K562 (cell line): ENCODE results near the gene C10orf53. TPM values are rescaled to one million over a fixed set of nuclear protein-coding genes. Genes with fewer than 3 reads are reported as not detected.
A peak's percentile ranks its signal among the peaks of the same experiment; 100 is the strongest.

Source experiments
- ATAC-seq: fragments of 200-7000 bp; cut with Tn5 transposase; 3 replicates; pipeline ENCODE4 v1.9.1; 2020; ENCODE audit warnings: moderate library complexity
- BruUV-seq: library from RNA; stranded (reverse); fragments of 400-500 nt; replicated peaks from 2 replicates; lab custom pipeline; 2021; lab: Mats Ljungman, UMichigan
- CTCF ChIA-PET: fragments of 300-600 bp; formaldehyde crosslinking; extraction: SDS; loops from one replicate; lab custom pipeline; 2021; ENCODE audit warnings: low intra/inter-chr PET ratio; lab: Yijun Ruan, JAX
- POLR2A ChIA-PET: fragments of 300-600, 350-650 bp; sonication (Branson Sonifier 250); formaldehyde crosslinking; extraction: SDS; loops from one replicate; lab custom pipeline; 2021; ENCODE audit warnings: antibody characterized with exemption, inconsistent platforms; lab: Yijun Ruan, JAX
- DNase-seq, 4 experiments: peaks; one replicate each; pipeline versions ENCODE4 v3.0.0 to v3.0.0-alpha.2; 2011 to 2018; ENCODE audit warnings: low spot score in 3 of 4, mixed read lengths in 3 of 4; ENCODE audit errors: extremely low read depth in 1 of 4
- FAIRE-seq: peaks from 2 replicates; lab custom pipeline; 2011; peaks lifted over from hg19 to GRCh38; lab: Jason Lieb, UNC
- H2AFZ ChIP-seq: 2 replicates; pipeline ENCODE4 v1.6.0; 2011; ENCODE audit warnings: low read depth, low read length, control low read depth, inconsistent platforms
- H3K27ac ChIP-seq: fragments of 200-600 bp; 3 replicates; pipeline ENCODE4 v1.8.0; 2011; ENCODE audit warnings: low read depth, mild to moderate bottlenecking, control low read depth, inconsistent platforms, low read length, moderate library complexity, mixed read lengths; ENCODE audit errors: extremely low read depth
- H3K27me3 ChIP-seq, 2 experiments: fragments of 300-600 bp in 1 of 2; 2 replicates in 1 of 2; 3 replicates in 1 of 2; pipeline versions ENCODE4 v1.6.0 to v1.8.0; 2011; ENCODE audit warnings: inconsistent platforms in 2 of 2, low read length in 2 of 2, mild to moderate bottlenecking in 1 of 2, mixed read lengths in 1 of 2, moderate library complexity in 1 of 2; ENCODE audit not compliant: control insufficient read depth in 2 of 2, insufficient read depth in 2 of 2
- H3K36me3 ChIP-seq: fragments of 300-600 bp; 3 replicates; pipeline ENCODE4 v1.8.0; 2011; ENCODE audit warnings: mild to moderate bottlenecking, low read length, inconsistent platforms; ENCODE audit not compliant: control insufficient read depth, insufficient read depth
- H3K4me1 ChIP-seq, 2 experiments: fragments of 200-600 bp in 1 of 2; replicated peaks in 1 of 2; 2 replicates in 1 of 2; 3 replicates in 1 of 2; pipeline versions ENCODE4 v1.5.1 to v1.8.0; 2011; ENCODE audit warnings: inconsistent platforms in 2 of 2, low read length in 2 of 2, mild to moderate bottlenecking in 1 of 2, mixed read lengths in 1 of 2, moderate library complexity in 1 of 2; ENCODE audit not compliant: control insufficient read depth in 2 of 2, insufficient read depth in 2 of 2
- H3K4me2 ChIP-seq: 2 replicates; pipeline ENCODE4 v1.6.1; 2011; ENCODE audit warnings: low read length, control low read depth, inconsistent platforms, mixed read lengths; ENCODE audit not compliant: insufficient read depth
- H3K4me3 ChIP-seq: fragments of 200-600 bp; sonication (generic), shearing (Covaris generic); 2 replicates; pipeline ENCODE4 v1.5.1; 2016; ENCODE audit warnings: control low read depth, inconsistent platforms
- H3K79me2 ChIP-seq: fragments of 200-600 bp; 3 replicates; pipeline ENCODE4 v1.8.0; 2011; ENCODE audit warnings: low read length, inconsistent platforms; ENCODE audit not compliant: control insufficient read depth, insufficient read depth
- H3K9ac ChIP-seq, 2 experiments: 2 replicates each; pipeline versions ENCODE4 v1.6.0 to v1.6.1; 2011; ENCODE audit warnings: low read depth in 2 of 2, low read length in 2 of 2, control low read depth in 1 of 2, inconsistent platforms in 1 of 2, mild to moderate bottlenecking in 1 of 2, mixed read lengths in 1 of 2; ENCODE audit not compliant: insufficient read depth in 1 of 2
- H3K9me1 ChIP-seq: one replicate; pipeline ENCODE4 v1.6.0; 2011; ENCODE audit warnings: inconsistent platforms, mild to moderate bottlenecking, low read length, moderate library complexity; ENCODE audit not compliant: control insufficient read depth, insufficient read depth
- H3K9me3 ChIP-seq: replicated peaks from 2 replicates; pipeline ENCODE4 v1.5.1; 2011; ENCODE audit warnings: low read depth, low read length, inconsistent platforms; ENCODE audit not compliant: control insufficient read depth, insufficient read depth
- H4K20me1 ChIP-seq: replicated peaks from 2 replicates; pipeline ENCODE4 v1.6.1; 2011; ENCODE audit warnings: low read length, inconsistent platforms, mixed read lengths; ENCODE audit not compliant: control insufficient read depth, insufficient read depth
- DIDO1 ChIP-seq: fragments of 450-650 bp; IDR thresholded peaks from 2 replicates; pipeline ENCODE4 v1.6.1; 2016; ENCODE audit warnings: low read depth, missing biosample characterization, missing genetic modification characterization
- FOXM1 ChIP-seq, 2 experiments: fragments of 450-650 bp in 1 of 2; sonication (generic) in 1 of 2; formaldehyde crosslinking in 1 of 2; IDR thresholded peaks; 2 replicates each; pipeline versions ENCODE4 v1.6.1 to v1.9.0; 2017 to 2022; ENCODE audit warnings: low read depth in 2 of 2, mild to moderate bottlenecking in 2 of 2, missing genetic modification reagents in 1 of 2, moderate library complexity in 1 of 2
- MEF2A ChIP-seq: IDR thresholded peaks from 2 replicates; pipeline ENCODE4 v1.6.1; 2011; ENCODE audit warnings: low read depth, mild to moderate bottlenecking, low read length, moderate library complexity; ENCODE audit not compliant: control insufficient read depth
- ZNF354B ChIP-seq: fragments of 250-450 bp; sonication (Bioruptor Pico); IDR thresholded peaks from 2 replicates; pipeline ENCODE4 v1.4.0; 2020
- WGBS: fragments of 100-300 bp; shearing (Covaris generic); methylation state at CpG from one replicate; pipeline ENCODE4 v1.1.6; 2016; ENCODE audit warnings: low coverage, mixed read lengths; ENCODE audit not compliant: insufficient coverage; ENCODE audit errors: missing lambda C conversion rate; 5-methylcytosine and 5-hydroxymethylcytosine counted together
- in situ Hi-C: fragments of 300-500 bp; cut with MboI; formaldehyde crosslinking; loops from 4 replicates; pipeline ENCODE4 v1.15.0; 2018; ENCODE audit warnings: inconsistent platforms, mixed read lengths
- intact Hi-C: fragments of 100-400 bp; cut with micrococcal nuclease; formaldehyde crosslinking; loops from 2 replicates; pipeline ENCODE4 v1.14.2; 2022
- polyA plus RNA-seq, 8 experiments: library from polyadenylated mRNA; depleted of rRNA in 4 of 8; stranded (reverse) in 5 of 8; unstranded in 3 of 8; fragments of >200 nt; fragmentation: Nextera tagmentation in 2 of 8; fragmentation: Illumina TruSeq in 1 of 8; extraction: Ambion mirVana in 2 of 8; extraction: Trizol in 1 of 8; gene quantifications; 2 replicates each; pipeline versions ENCODE4 v1.2.1 to v1.2.3, GENCODE V29; 2011 to 2014; ENCODE audit warnings: inconsistent platforms in 1 of 8, missing spikeins in 1 of 8
- total RNA-seq, 7 experiments: library from RNA; depleted of rRNA in 6 of 7; stranded (reverse); fragments of >200 nt in 6 of 7; fragmentation: Illumina TruSeq in 2 of 7; extraction: Trizol in 2 of 7; gene quantifications; 2 replicates each; pipeline versions ENCODE4 v1.2.1 to v1.2.3, GENCODE V29; 2011 to 2021; ENCODE audit warnings: low replicate concordance in 1 of 7
- TF ChIP-seq, protein P1 (sequence below): fragments of 450-650 bp; IDR thresholded peaks from 2 replicates; pipeline ENCODE4 v1.6.1; 2016; ENCODE audit warnings: low read depth
- TF ChIP-seq, protein P2 (sequence below), 2 experiments: fragments of 450-650 bp in 1 of 2; IDR thresholded peaks; 2 replicates each; pipeline ENCODE4 v1.6.1; 2011 to 2017; ENCODE audit warnings: low read depth in 2 of 2, antibody characterized with exemption in 1 of 2, borderline replicate concordance in 1 of 2, low read length in 1 of 2, mild to moderate bottlenecking in 1 of 2, mixed read lengths in 1 of 2; ENCODE audit not compliant: control insufficient read depth in 1 of 2

Gene C10orf53
- total and polyA plus RNA-seq, 9 of the 15 experiments (the other 6 are each of a cell fraction or from before 2014, with no cell fraction given), result not detected

DNA sequence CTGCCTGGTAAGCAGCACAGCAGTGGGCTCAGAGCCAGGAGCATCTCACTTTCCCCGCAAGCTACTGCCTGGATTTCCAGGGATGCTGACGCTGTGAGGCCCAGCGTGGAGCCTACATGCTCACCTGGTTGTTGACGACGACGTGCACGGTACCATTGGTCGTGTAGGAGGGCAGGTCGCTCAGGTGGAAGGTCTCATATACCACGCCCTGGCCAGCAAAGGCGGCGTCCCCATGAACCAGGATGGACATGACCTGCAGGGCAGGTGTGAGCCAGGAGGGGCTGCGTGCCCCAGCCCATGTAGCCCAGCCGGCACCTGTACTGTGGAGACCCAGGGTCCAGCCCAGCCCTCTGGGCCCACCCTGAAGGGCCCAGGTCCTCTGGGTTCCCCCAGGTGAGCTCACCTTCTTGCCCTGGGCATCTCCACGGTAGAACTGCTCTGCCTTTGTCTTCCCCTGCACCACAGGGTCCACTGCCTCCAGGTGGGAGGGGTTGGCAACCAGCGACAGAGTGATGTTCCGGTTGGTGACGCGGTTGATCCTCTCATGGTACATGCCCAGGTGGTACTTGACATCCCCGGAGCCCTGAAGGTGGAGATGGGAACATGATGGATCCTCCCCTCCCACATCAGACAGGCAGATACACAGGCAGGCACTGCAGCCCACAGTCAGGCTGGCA is 67.3 kb downstream of the C10orf53 start:
- intact Hi-C loops (loop anchor here (5.0 kb wide), 1 partner anchor 154 kb away; no protein-coding TSS in a partner anchor), in situ Hi-C loops (no loop called here)
- no peak overlapping the region for H3K4me2 ChIP-seq
- DNase-seq, result no peak
- no peaks in the 10 kb centered on the region; a peak in 1 of 5 replicates for H3K4me1 ChIP-seq
- no peak for FAIRE-seq
- H3K27ac ChIP-seq, result no peak overlapping the region
- H2AFZ ChIP-seq, result no peak overlapping the region
- no TSS peak for BruUV-seq
- 2% methylated on average over 20 of the region's 20 CpGs for WGBS
- H3K27me3 ChIP-seq, result peaks cover 7 to 55% of the 10 kb centered on the region in 2 experiments; a peak in 4 of 5 replicates
- H3K9me3 ChIP-seq, result no peaks in the 10 kb centered on the region
- no peaks in the 10 kb centered on the region for H3K9me1 ChIP-seq
- ChIA-PET POLR2A (interaction anchor here (1.4 kb wide), 1 partner anchor 14 kb away, joined by 4 read pairs; no protein-coding TSS in a partner anchor), CTCF (no interaction called here)
- ATAC-seq, result no peak
- H3K4me3 ChIP-seq, result no peak overlapping the region
- H4K20me1 ChIP-seq, result peaks cover 14% of the 10 kb centered on the region; the same call in 1 of the 2 replicates
- H3K9ac ChIP-seq, result 0 out of 4 replicates have a peak overlapping the region, but pooled peaks of 1 of the 2 experiments have one; percentile 16
- TF ChIP-seq, protein P1, sequence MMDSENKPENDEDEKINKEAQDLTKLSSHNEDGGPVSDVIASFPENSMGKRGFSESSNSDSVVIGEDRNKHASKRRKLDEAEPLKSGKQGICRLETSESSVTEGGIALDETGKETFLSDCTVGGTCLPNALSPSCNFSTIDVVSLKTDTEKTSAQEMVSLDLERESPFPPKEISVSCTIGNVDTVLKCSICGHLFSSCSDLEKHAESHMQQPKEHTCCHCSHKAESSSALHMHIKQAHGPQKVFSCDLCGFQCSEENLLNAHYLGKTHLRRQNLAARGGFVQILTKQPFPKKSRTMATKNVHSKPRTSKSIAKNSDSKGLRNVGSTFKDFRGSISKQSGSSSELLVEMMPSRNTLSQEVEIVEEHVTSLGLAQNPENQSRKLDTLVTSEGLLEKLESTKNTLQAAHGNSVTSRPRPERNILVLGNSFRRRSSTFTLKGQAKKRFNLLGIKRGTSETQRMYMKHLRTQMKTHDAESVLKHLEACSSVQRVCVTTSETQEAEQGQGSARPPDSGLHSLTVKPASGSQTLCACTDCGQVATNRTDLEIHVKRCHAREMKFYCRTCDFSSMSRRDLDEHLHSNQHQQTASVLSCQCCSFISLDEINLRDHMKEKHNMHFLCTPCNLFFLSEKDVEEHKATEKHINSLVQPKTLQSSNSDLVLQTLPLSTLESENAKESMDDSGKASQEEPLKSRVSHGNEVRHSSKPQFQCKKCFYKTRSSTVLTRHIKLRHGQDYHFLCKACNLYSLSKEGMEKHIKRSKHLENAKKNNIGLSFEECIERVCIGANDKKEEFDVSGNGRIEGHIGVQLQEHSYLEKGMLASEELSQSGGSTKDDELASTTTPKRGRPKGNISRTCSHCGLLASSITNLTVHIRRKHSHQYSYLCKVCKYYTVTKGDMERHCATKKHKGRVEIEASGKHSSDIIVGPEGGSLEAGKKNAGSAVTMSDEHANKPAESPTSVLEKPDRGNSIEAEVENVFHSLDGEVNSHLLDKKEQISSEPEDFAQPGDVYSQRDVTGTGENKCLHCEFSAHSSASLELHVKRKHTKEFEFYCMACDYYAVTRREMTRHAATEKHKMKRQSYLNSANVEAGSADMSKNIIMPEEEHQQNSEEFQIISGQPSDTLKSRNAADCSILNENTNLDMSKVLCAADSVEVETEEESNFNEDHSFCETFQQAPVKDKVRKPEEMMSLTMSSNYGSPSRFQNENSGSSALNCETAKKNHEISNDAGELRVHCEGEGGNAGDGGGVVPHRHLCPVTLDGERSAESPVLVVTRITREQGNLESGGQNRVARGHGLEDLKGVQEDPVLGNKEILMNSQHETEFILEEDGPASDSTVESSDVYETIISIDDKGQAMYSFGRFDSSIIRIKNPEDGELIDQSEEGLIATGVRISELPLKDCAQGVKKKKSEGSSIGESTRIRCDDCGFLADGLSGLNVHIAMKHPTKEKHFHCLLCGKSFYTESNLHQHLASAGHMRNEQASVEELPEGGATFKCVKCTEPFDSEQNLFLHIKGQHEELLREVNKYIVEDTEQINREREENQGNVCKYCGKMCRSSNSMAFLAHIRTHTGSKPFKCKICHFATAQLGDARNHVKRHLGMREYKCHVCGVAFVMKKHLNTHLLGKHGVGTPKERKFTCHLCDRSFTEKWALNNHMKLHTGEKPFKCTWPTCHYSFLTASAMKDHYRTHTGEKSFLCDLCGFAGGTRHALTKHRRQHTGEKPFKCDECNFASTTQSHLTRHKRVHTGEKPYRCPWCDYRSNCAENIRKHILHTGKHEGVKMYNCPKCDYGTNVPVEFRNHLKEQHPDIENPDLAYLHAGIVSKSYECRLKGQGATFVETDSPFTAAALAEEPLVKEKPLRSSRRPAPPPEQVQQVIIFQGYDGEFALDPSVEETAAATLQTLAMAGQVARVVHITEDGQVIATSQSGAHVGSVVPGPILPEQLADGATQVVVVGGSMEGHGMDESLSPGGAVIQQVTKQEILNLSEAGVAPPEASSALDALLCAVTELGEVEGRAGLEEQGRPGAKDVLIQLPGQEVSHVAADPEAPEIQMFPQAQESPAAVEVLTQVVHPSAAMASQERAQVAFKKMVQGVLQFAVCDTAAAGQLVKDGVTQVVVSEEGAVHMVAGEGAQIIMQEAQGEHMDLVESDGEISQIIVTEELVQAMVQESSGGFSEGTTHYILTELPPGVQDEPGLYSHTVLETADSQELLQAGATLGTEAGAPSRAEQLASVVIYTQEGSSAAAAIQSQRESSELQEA, result no peak
- TF ChIP-seq MEF2A (no peak), FOXM1 (IDR thresholded peaks at IDR 0.05; ENCODE audit: low read depth) (no peak), FOXM1 (CRISPR knock-in tag; IDR thresholded peaks at IDR 0.05; ENCODE audit: low read depth) (no peak), ZNF354B (CRISPR knock-in tag) (no peak), DIDO1 (tag) (no peak)
- TF ChIP-seq, protein P2, sequence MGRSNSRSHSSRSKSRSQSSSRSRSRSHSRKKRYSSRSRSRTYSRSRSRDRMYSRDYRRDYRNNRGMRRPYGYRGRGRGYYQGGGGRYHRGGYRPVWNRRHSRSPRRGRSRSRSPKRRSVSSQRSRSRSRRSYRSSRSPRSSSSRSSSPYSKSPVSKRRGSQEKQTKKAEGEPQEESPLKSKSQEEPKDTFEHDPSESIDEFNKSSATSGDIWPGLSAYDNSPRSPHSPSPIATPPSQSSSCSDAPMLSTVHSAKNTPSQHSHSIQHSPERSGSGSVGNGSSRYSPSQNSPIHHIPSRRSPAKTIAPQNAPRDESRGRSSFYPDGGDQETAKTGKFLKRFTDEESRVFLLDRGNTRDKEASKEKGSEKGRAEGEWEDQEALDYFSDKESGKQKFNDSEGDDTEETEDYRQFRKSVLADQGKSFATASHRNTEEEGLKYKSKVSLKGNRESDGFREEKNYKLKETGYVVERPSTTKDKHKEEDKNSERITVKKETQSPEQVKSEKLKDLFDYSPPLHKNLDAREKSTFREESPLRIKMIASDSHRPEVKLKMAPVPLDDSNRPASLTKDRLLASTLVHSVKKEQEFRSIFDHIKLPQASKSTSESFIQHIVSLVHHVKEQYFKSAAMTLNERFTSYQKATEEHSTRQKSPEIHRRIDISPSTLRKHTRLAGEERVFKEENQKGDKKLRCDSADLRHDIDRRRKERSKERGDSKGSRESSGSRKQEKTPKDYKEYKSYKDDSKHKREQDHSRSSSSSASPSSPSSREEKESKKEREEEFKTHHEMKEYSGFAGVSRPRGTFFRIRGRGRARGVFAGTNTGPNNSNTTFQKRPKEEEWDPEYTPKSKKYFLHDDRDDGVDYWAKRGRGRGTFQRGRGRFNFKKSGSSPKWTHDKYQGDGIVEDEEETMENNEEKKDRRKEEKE (IDR thresholded peaks at IDR 0.05; ENCODE audit: borderline replicate concordance in 1 of 2, control insufficient read depth in 1 of 2, low read depth in 2 of 2, low read length in 1 of 2), result no peak
- H3K79me2 ChIP-seq, result no peaks in the 10 kb centered on the region
- no peaks in the 10 kb centered on the region for H3K36me3 ChIP-seq
